ENCODE measurements around the gene AR. TPM values are rescaled to one million over a fixed set of nuclear protein-coding genes. Genes with fewer than 3 reads are reported as not detected.

Gene AR
- total RNA-seq, 4 donors from 2014 or later, result 6.8 to 9.9 (median 8.2) TPM

GRCh38 chrX:67545893-67546495, 2.2 kb downstream of the AR start:
- no peak for DNase-seq
- Histone ChIP-seq H3K27ac (peak overlapping the region; percentile 80 to 88 (median 82)), H3K27me3 (peaks cover 0 to 5% (median 0%) of the 10 kb centered on the region in 3 donors), H3K4me3 (peak overlapping the region; percentile 57 to 72 (median 67)), H3K36me3 (no peaks in the 10 kb centered on the region), H3K9me3 (no peaks in the 10 kb centered on the region), H3K4me1 (peaks cover 0 to 7% of the 10 kb centered on the region in 2 donors)
- intact Hi-C loops (cut with DNase I; ENCODE audit: low total_unique reads), result loop anchor here (5.0 kb wide), 3 partner anchors 176 to 661 kb away; no protein-coding TSS in a partner anchor
- TF ChIP-seq CTCF (IDR thresholded peaks at IDR 0.05 in 4 of 5, conservative IDR thresholded peaks at IDR 0.05 in 1 of 5), result no peak
- TF ChIP-seq POLR2A (IDR thresholded peaks at IDR 0.05), result no peak
- ATAC-seq, result peak; percentile 35 to 41
- in situ Hi-C loops (cut with MboI; ENCODE audit: low sequenced_read_pairs in 4 of 4), result loop anchor here in 1 of 4 donors (25.0 kb wide), 1 partner anchor 166 kb away; no protein-coding TSS in a partner anchor

DNA sequence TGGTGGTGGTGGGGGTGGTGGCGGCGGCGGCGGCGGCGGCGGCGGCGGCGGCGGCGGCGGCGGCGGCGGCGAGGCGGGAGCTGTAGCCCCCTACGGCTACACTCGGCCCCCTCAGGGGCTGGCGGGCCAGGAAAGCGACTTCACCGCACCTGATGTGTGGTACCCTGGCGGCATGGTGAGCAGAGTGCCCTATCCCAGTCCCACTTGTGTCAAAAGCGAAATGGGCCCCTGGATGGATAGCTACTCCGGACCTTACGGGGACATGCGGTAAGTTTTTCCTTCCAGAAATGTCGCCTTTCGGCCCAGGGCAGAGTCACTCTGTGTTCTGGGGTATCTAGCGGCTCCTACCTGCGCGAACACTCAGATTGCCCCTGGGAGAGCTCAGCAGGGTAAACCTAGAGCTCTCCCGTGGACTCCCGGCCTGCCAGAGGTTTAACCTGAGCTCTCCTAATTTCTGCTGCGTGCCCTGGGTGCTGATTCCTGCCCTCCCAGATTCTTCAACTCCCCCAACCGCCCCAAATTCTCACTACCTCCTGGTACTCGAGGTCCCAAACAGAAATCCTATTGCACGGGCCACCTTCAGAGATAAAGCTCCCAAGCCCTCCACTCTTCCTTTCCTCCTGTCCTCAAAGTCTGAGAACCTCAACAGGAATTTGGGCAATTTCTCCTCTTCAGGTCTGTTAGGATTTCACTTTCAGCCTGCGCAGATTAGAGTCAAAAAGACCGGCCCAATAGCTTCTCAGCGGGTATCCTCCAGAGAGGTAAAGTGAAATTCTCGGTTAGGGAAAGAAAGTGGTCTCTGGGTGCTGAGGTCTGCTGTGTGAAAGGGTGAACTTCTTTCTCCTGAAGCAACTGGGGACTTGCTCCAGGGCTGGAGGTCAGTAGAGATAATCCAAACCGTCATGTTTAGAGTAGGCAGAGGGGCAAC, 2.9 kb downstream of the AR start:
- H3K27ac ChIP-seq, result peak overlapping the region; percentile 80 to 88 (median 82)
- DNase-seq, result no peak
- peak in 1 of 2 donors; percentile 37 for ATAC-seq
- TF ChIP-seq POLR2A (IDR thresholded peaks at IDR 0.05) (no peak), CTCF (IDR thresholded peaks at IDR 0.05 in 4 of 5, conservative IDR thresholded peaks at IDR 0.05 in 1 of 5) (no peak)
- intact Hi-C loops (cut with DNase I; ENCODE audit: low total_unique reads), result loop anchor here (5.0 kb wide), 3 partner anchors 176 to 661 kb away; no protein-coding TSS in a partner anchor
- peaks cover 0 to 7% of the 10 kb centered on the region in 2 donors for H3K4me1 ChIP-seq
- in situ Hi-C loops (cut with MboI; ENCODE audit: low sequenced_read_pairs in 4 of 4), result loop anchor here in 1 of 4 donors (25.0 kb wide), 1 partner anchor 166 kb away; no protein-coding TSS in a partner anchor
- H3K9me3 ChIP-seq, result no peaks in the 10 kb centered on the region
- peaks cover 0 to 5% (median 0%) of the 10 kb centered on the region in 3 donors for H3K27me3 ChIP-seq
- no peaks in the 10 kb centered on the region for H3K36me3 ChIP-seq
- H3K4me3 ChIP-seq, result peak overlapping the region; percentile 57 to 72 (median 67)

DNA sequence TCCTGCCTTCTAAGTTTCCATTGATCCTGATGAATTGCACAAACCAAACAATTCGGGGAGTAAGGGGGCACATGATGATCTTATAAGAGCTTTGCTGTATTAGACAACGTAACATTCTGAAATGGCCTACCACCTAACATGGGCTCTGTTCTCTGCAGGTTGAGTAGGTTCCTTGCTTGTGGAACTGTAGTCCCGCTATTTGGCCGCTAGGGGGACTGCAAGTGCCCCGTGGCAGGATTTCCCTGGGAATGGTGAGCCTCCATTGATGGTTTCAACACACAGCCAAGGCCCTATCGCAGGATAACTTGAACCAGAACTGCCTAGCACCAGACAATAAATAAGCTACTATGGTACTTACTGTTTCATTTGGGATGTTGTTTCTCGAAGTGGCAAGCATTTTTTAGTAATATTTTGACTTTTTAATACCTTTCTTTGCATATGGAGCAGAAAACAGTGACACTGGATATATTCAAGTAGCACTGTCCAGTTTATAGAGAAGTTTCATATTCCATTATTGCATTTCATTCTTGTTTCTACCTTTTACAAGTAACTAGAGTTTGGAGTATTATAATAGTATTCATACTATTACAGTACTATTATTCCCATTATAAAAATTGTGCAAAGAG, 11.9 kb downstream of the AR start:
- TF ChIP-seq POLR2A (IDR thresholded peaks at IDR 0.05), result no peak
- peak; percentile 40 to 72 (median 50) for TF ChIP-seq CTCF (IDR thresholded peaks at IDR 0.05 in 4 of 5, conservative IDR thresholded peaks at IDR 0.05 in 1 of 5)
- Histone ChIP-seq H3K36me3 (no peaks in the 10 kb centered on the region), H3K4me3 (no peak overlapping the region), H3K27me3 (no peaks in the 10 kb centered on the region), H3K27ac (no peak overlapping the region), H3K4me1 (peaks cover 0 to 10% of the 10 kb centered on the region in 2 donors), H3K9me3 (no peaks in the 10 kb centered on the region)
- in situ Hi-C loops (cut with MboI; ENCODE audit: low sequenced_read_pairs in 4 of 4), result loop anchor here in 1 of 4 donors (25.0 kb wide), 1 partner anchor 157 kb away; no protein-coding TSS in a partner anchor
- peak in 1 of 2 donors; percentile 20 for DNase-seq
- ATAC-seq, result peak in 1 of 2 donors; percentile 61
- intact Hi-C loops (cut with DNase I; ENCODE audit: low total_unique reads), result loop anchor here (5.0 kb wide), 1 partner anchor 162 kb away; no protein-coding TSS in a partner anchor

DNA sequence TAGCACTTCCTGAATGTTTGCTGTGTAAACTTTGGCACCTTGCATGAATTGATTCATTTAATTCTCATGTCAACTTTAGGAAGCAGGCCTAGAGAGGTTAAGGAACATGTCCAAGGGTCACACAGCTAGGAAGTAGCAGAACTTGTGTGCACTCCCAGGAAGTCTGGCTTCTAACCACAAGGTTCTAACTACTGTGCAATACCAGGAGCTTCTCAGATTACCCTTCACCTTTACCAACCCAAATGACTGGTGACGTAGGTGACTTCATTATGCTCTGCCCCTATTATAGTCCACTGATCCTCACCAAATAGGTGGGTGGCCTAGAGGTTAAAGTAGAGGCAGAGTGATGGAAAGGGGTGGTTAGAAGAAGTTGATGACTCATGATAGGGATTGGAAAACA, 14.4 kb downstream of the AR start:
- no peak for DNase-seq
- in situ Hi-C loops (cut with MboI; ENCODE audit: low sequenced_read_pairs in 4 of 4) (loop anchor here in 1 of 4 donors (25.0 kb wide), 1 partner anchor 154 kb away; no protein-coding TSS in a partner anchor), intact Hi-C loops (cut with DNase I; ENCODE audit: low total_unique reads) (loop anchor here (5.0 kb wide), 1 partner anchor 159 kb away; no protein-coding TSS in a partner anchor)
- H3K9me3 ChIP-seq, result no peaks in the 10 kb centered on the region
- no peak overlapping the region for H3K27ac ChIP-seq
- peaks cover 0 to 19% of the 10 kb centered on the region in 2 donors for H3K4me1 ChIP-seq
- no peaks in the 10 kb centered on the region for H3K27me3 ChIP-seq
- TF ChIP-seq POLR2A (IDR thresholded peaks at IDR 0.05) (no peak), CTCF (IDR thresholded peaks at IDR 0.05 in 4 of 5, conservative IDR thresholded peaks at IDR 0.05 in 1 of 5) (no peak)
- H3K4me3 ChIP-seq, result no peak overlapping the region
- no peaks in the 10 kb centered on the region for H3K36me3 ChIP-seq
- ATAC-seq, result peak in 1 of 2 donors; percentile 73
